ENCODE data around the gene DNAI7. TPM values are rescaled to one million over a fixed set of nuclear protein-coding genes. Genes with fewer than 3 reads are reported as not detected.

DNAI7 gene
- total and polyA plus RNA-seq, 2 of the 8 experiments (the other 6 are each of a cell fraction or from before 2014, with no cell fraction given), result 0.12 to 0.28 TPM

DNA sequence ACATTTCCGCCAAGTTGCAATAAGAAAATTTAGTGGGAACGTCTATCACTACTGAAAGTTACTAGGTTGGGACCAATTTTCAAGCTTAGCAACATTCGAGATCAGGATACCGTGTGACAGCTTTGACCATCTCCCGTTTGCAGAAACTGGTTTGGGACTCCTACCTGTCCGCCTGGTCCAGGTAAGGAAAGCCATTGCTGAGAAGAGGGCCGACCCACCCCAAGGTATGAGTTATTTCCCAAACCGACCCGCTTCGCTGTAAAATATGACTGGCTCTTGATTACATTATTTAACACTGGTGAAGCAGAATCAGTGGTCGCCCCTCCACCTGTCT lies 271 bp downstream of the DNAI7 start:
- H2BK15ac ChIP-seq (ENCODE audit: low read length), result no peak overlapping the region
- 20% methylated on average over 11 of the region's 11 CpGs; no CpG with 5 or more reads in 1 of the 2 experiments for WGBS, 2 experiments (ENCODE audit: extremely low coverage in 1 of 2, insufficient coverage in 1 of 2, insufficient read length in 1 of 2, insufficient replicate concordance in 2 of 2, low coverage in 1 of 2, low lambda C conversion rate in 2 of 2, missing lambda C conversion rate in 1 of 2)
- H3K23me2 ChIP-seq (ENCODE audit: low read depth, low read length), result no peaks in the 10 kb centered on the region
- H3K36me3 ChIP-seq (ENCODE audit: control insufficient read depth in 2 of 4, insufficient read depth in 4 of 4, low read length in 3 of 4), result no peaks in the 10 kb centered on the region
- no peak overlapping the region for H4K8ac ChIP-seq (ENCODE audit: extremely low read depth, insufficient read depth, low read length)
- TF ChIP-seq KDM4A (IDR thresholded peaks at IDR 0.05; ENCODE audit: low read depth, low read length, severe bottlenecking), result peak; percentile 45
- no peak for TF ChIP-seq SUZ12 (IDR thresholded peaks at IDR 0.05; ENCODE audit: low read length)
- TF ChIP-seq CREB1 (IDR thresholded peaks at IDR 0.05), result no peak
- peak overlapping the region; percentile 57 to 83 for H3K4me2 ChIP-seq (ENCODE audit: insufficient read depth in 1 of 2, low read depth in 2 of 2, low read length in 2 of 2)
- no peaks in the 10 kb centered on the region for H3K79me1 ChIP-seq (ENCODE audit: low read depth, low read length)
- H2BK12ac ChIP-seq (ENCODE audit: low read depth, low read length), result no peak overlapping the region
- H3K9ac ChIP-seq (replicated peaks in 1 of 4; ENCODE audit: extremely low read depth in 1 of 4, low read depth in 3 of 4, low read length in 3 of 4), result peak overlapping the region in 2 of 4 experiments; percentile 56 to 63; a peak in 4 of 7 replicates
- DNase-seq (ENCODE audit: low read depth in 1 of 2, low spot score in 2 of 2) (no peak), FAIRE-seq (no peak)
- H3K79me2 ChIP-seq (ENCODE audit: control insufficient read depth in 1 of 2, insufficient read depth in 2 of 2, low read length in 2 of 2), result no peaks in the 10 kb centered on the region
- no peak overlapping the region for H3K56ac ChIP-seq (replicated peaks; ENCODE audit: insufficient read length, low read depth, low read length)
- H4K20me1 ChIP-seq (replicated peaks in 1 of 2; ENCODE audit: control insufficient read depth in 1 of 2, insufficient read depth in 2 of 2, low read length in 2 of 2), result no peaks in the 10 kb centered on the region
- H4K5ac ChIP-seq (ENCODE audit: insufficient read length, low read depth, low read length), result no peak overlapping the region
- no peak overlapping the region for H3K18ac ChIP-seq (ENCODE audit: extremely low read depth, low read length)
- H2AK5ac ChIP-seq (ENCODE audit: low read depth, low read length), result no peak overlapping the region
- no peak overlapping the region for H2BK5ac ChIP-seq (ENCODE audit: low read depth, low read length)
- H3K9me3 ChIP-seq (ENCODE audit: insufficient read depth in 2 of 2, low read depth in 1 of 2, low read length in 1 of 2), result no peaks in the 10 kb centered on the region
- H2AFZ ChIP-seq (ENCODE audit: low read length), result peak overlapping the region; percentile 88; the same call in 1 of the 2 replicates
- H3K27me3 ChIP-seq (replicated peaks in 1 of 4; ENCODE audit: control insufficient read depth in 3 of 4, extremely low read depth in 1 of 4, insufficient read depth in 3 of 4, low read length in 3 of 4), result no peaks in the 10 kb centered on the region
- ChIA-PET CTCF (ENCODE audit: partially characterized antibody) (interaction anchor here (1.1 to 1.2 kb wide), 3 partner anchors 39 to 193 kb away, joined by 3 to 4 read pairs (median 3); no protein-coding TSS in a partner anchor), POLR2A (ENCODE audit: partially characterized antibody) (interaction anchor here (0.7 to 2.6 kb wide), 7 partner anchors 9 to 296 kb away, joined by 3 to 12 read pairs (median 4); partner anchors contain the start of gene KRAS)
- H3K14ac ChIP-seq (ENCODE audit: insufficient read length), result no peak overlapping the region
- no peak overlapping the region for H2BK20ac ChIP-seq (ENCODE audit: low read length)
- peaks cover 0 to 3% (median 0%) of the 10 kb centered on the region in 4 experiments; a peak in 1 of 7 replicates for H3K4me1 ChIP-seq (replicated peaks in 1 of 4; ENCODE audit: control insufficient read depth in 3 of 4, insufficient read depth in 4 of 4, low read length in 3 of 4)
- no peak overlapping the region for H2BK120ac ChIP-seq (replicated peaks; ENCODE audit: low read depth, low read length)
- no peak overlapping the region for H4K91ac ChIP-seq (replicated peaks; ENCODE audit: insufficient read length, low read length)
- no peak overlapping the region for H3K23ac ChIP-seq (ENCODE audit: insufficient read length)
- H3K4me3 ChIP-seq (ENCODE audit: extremely low read depth in 1 of 4, insufficient read depth in 2 of 4, low read depth in 3 of 4, low read length in 4 of 4), result peak overlapping the region; percentile 81 to 86 (median 83)
- H3K4ac ChIP-seq (replicated peaks; ENCODE audit: insufficient read length, low read depth, low read length), result no peak overlapping the region
- peak overlapping the region; percentile 57; the same call in 1 of the 2 replicates for H3K27ac ChIP-seq (ENCODE audit: low read depth, low read length)
